Endothelial cell of umbilical vein (primary cell): ENCODE data around the gene OR5A2. TPM values are rescaled to one million over a fixed set of nuclear protein-coding genes. Genes with fewer than 3 reads are reported as not detected.

Experiments used
- BruUV-seq: library from RNA; stranded (reverse); fragments of 400-500 nt; replicated peaks from 2 replicates; lab custom pipeline; 2021; lab: Mats Ljungman, UMichigan
- CTCF ChIA-PET: fragments of 300-600, 350-600 bp; sonication (Branson Sonifier 250); formaldehyde crosslinking; loops from one replicate; lab custom pipeline; 2021; ENCODE audit warnings: antibody characterized with exemption, inconsistent platforms; lab: Charles Lee
- POLR2A ChIA-PET: fragments of 300-600, 350-600 bp; sonication (Branson Sonifier 250); formaldehyde crosslinking; loops from one replicate; lab custom pipeline; 2021; ENCODE audit warnings: antibody characterized with exemption, inconsistent platforms; lab: Charles Lee
- DNase-seq: peaks from one replicate; pipeline ENCODE4 v3.0.0-alpha.2; 2011; ENCODE audit warnings: low read depth, low spot score
- FAIRE-seq: peaks from 2 replicates; lab custom pipeline; 2011; peaks lifted over from hg19 to GRCh38; lab: Jason Lieb, UNC
- H2AFZ ChIP-seq: 2 replicates; pipeline ENCODE4 v1.6.0; 2012; ENCODE audit warnings: low read depth, low read length, control low read depth, inconsistent platforms
- H3K27ac ChIP-seq: 2 replicates; pipeline ENCODE4 v1.5.1; 2011; ENCODE audit warnings: low read depth, mild to moderate bottlenecking, control low read depth, low read length, moderate library complexity; ENCODE audit not compliant: insufficient read depth
- H3K27me3 ChIP-seq, 2 experiments: 2 replicates each; pipeline versions ENCODE4 v1.6.0 to v1.6.1; 2011; ENCODE audit warnings: low read length in 2 of 2, mixed read lengths in 1 of 2; ENCODE audit not compliant: control insufficient read depth in 2 of 2, insufficient read depth in 2 of 2
- H3K36me3 ChIP-seq, 2 experiments: 2 replicates in 1 of 2; 3 replicates in 1 of 2; pipeline ENCODE4 v1.5.1; 2011; ENCODE audit warnings: low read length in 2 of 2, mild to moderate bottlenecking in 1 of 2, moderate library complexity in 1 of 2; ENCODE audit not compliant: control insufficient read depth in 2 of 2, insufficient read depth in 2 of 2; ENCODE audit errors: extremely low read depth in 1 of 2
- H3K4me1 ChIP-seq: 3 replicates; pipeline ENCODE4 v1.5.1; 2011; ENCODE audit warnings: mild to moderate bottlenecking, low read length; ENCODE audit not compliant: control insufficient read depth, insufficient read depth; ENCODE audit errors: extremely low read depth
- H3K4me2 ChIP-seq: 2 replicates; pipeline ENCODE4 v1.6.1; 2011; ENCODE audit warnings: low read length, control low read depth, mixed read lengths; ENCODE audit not compliant: insufficient read depth
- H3K4me3 ChIP-seq, 3 experiments: fragments of 200-600 bp in 1 of 3; sonication (generic), shearing (Covaris generic) in 1 of 3; replicated peaks in 1 of 3; 2 replicates each; pipeline ENCODE4 v1.5.1; 2011 to 2016; ENCODE audit warnings: control low read depth in 3 of 3, low read length in 3 of 3, mild to moderate bottlenecking in 2 of 3, inconsistent platforms in 1 of 3, low read depth in 1 of 3, moderate library complexity in 1 of 3; ENCODE audit not compliant: insufficient read depth in 1 of 3
- H3K79me2 ChIP-seq: 2 replicates; pipeline ENCODE4 v1.6.0; 2012; ENCODE audit warnings: low read length, inconsistent platforms; ENCODE audit not compliant: control insufficient read depth, insufficient read depth
- H3K9ac ChIP-seq: replicated peaks from 2 replicates; pipeline ENCODE3; 2011; ENCODE audit warnings: low read length, control low read depth; ENCODE audit not compliant: insufficient read depth; ENCODE audit errors: extremely low read depth
- H3K9me1 ChIP-seq: replicated peaks from 3 replicates; pipeline ENCODE4 v1.6.0; 2011; ENCODE audit warnings: mild to moderate bottlenecking, low read length; ENCODE audit not compliant: control insufficient read depth, insufficient read depth; ENCODE audit errors: extremely low read depth
- H3K9me3 ChIP-seq: replicated peaks from 2 replicates; pipeline ENCODE4 v1.5.1; 2012; ENCODE audit warnings: low read length, inconsistent platforms; ENCODE audit not compliant: control insufficient read depth, insufficient read depth
- H4K20me1 ChIP-seq: replicated peaks from 2 replicates; pipeline ENCODE3; 2011; ENCODE audit warnings: mild to moderate bottlenecking, low read length; ENCODE audit not compliant: control insufficient read depth, insufficient read depth; ENCODE audit errors: extremely low read depth
- CTCF ChIP-seq, 2 donors: IDR thresholded peaks; 1 replicate in 1 of 2; 2 replicates in 1 of 2; pipeline ENCODE4 v1.5.1; 2011; ENCODE audit warnings: low read length in 2 of 2, mild to moderate bottlenecking in 2 of 2, moderate library complexity in 2 of 2, control low read depth in 1 of 2, inconsistent platforms in 1 of 2, low read depth in 1 of 2; ENCODE audit not compliant: insufficient read depth in 1 of 2; ENCODE audit errors: extremely low read depth in 1 of 2
- EZH2 ChIP-seq: IDR thresholded peaks from 2 replicates; pipeline ENCODE4 v1.6.1; 2012; ENCODE audit warnings: borderline replicate concordance, low read depth, mild to moderate bottlenecking, moderate library complexity, low read length, inconsistent platforms; ENCODE audit not compliant: severe bottlenecking
- FOS ChIP-seq: IDR thresholded peaks from 2 replicates; pipeline ENCODE4 v1.6.1; 2011; ENCODE audit warnings: mild to moderate bottlenecking, low read length, moderate library complexity, borderline replicate concordance; ENCODE audit not compliant: insufficient read depth
- GATA2 ChIP-seq: IDR thresholded peaks from 2 replicates; pipeline ENCODE4 v1.7.0; 2011; ENCODE audit warnings: low read depth, mild to moderate bottlenecking, moderate library complexity, mixed read lengths, low read length; ENCODE audit not compliant: insufficient read length, insufficient read depth
- JUN ChIP-seq: IDR thresholded peaks from 2 replicates; pipeline ENCODE4 v1.6.1; 2011; ENCODE audit warnings: borderline replicate concordance, low read depth; ENCODE audit not compliant: insufficient read length, insufficient read depth
- MAX ChIP-seq: IDR thresholded peaks from 2 replicates; pipeline ENCODE4 v1.6.1; 2011; ENCODE audit not compliant: insufficient read depth, insufficient read length
- MYC ChIP-seq: IDR thresholded peaks from one replicate; pipeline ENCODE4 v1.6.1; 2011; ENCODE audit warnings: mild to moderate bottlenecking, low read depth, low read length
- POLR2A ChIP-seq: IDR thresholded peaks from 2 replicates; pipeline ENCODE4 v1.6.1; 2012; ENCODE audit warnings: low read depth, mild to moderate bottlenecking, control low read depth, low read length
- POLR2AphosphoS5 ChIP-seq: IDR thresholded peaks from 2 replicates; pipeline ENCODE4 v1.6.1; 2012; ENCODE audit warnings: low read depth, mild to moderate bottlenecking, control low read depth, low read length, moderate library complexity; ENCODE audit not compliant: insufficient read depth
- dilution Hi-C: fragments of 300-500 bp; cut with MboI; formaldehyde crosslinking; loops from one replicate; pipeline ENCODE4 v1.15.0; 2019; ENCODE audit warnings: low sequenced_read_pairs; ENCODE audit not compliant: extremely low pct_ligation_motif_present
- intact Hi-C: fragments of 100-400 bp; cut with micrococcal nuclease; formaldehyde crosslinking; loops from one replicate; pipeline ENCODE4 v1.10.0; 2022
- polyA plus RNA-seq, 4 experiments: library from polyadenylated mRNA; depleted of rRNA in 3 of 4; stranded (reverse) in 3 of 4; unstranded in 1 of 4; fragments of >200 nt; gene quantifications; 2 replicates each; pipeline versions ENCODE4 v1.2.1 to v1.2.3, GENCODE V29; 2011 to 2012; ENCODE audit warnings: missing spikeins in 1 of 4
- total RNA-seq: library from RNA; stranded (reverse); gene quantifications from 2 replicates; pipeline ENCODE4 v1.2.3, GENCODE V29; 2021

Gene OR5A2
- total and polyA plus RNA-seq, 2 donors (not counting 3 experiments of a cell fraction or from before 2014, with no cell fraction given): not detected

GRCh38 chr11:59417023-59417422, 9.2 kb downstream of the OR5A2 start:
- Histone ChIP-seq H3K27ac (no peak overlapping the region), H3K9me1 (no peaks in the 10 kb centered on the region), H3K4me1 (no peaks in the 10 kb centered on the region), H3K4me3 (no peak overlapping the region), H3K79me2 (no peaks in the 10 kb centered on the region), H3K36me3 (no peaks in the 10 kb centered on the region), H3K27me3 (peaks cover 0 to 2% of the 10 kb centered on the region in 2 experiments), H3K9me3 (no peaks in the 10 kb centered on the region), H4K20me1 (no peaks in the 10 kb centered on the region), H3K4me2 (no peak overlapping the region), H3K9ac (no peak overlapping the region), H2AFZ (no peak overlapping the region)
- dilution Hi-C loops (no loop called here), intact Hi-C loops (no loop called here)
- no peak for DNase-seq
- TF ChIP-seq POLR2AphosphoS5 (no peak), MYC (no peak), CTCF (IDR thresholded peaks at IDR 0.05; ENCODE audit: extremely low read depth in 1 of 2, insufficient read depth in 1 of 2, low read depth in 1 of 2, low read length in 2 of 2) (no peak), JUN (no peak), MAX (no peak), EZH2 (no peak), POLR2A (no peak), FOS (no peak), GATA2 (no peak)
- no peak for FAIRE-seq
- no TSS peak for BruUV-seq
- CTCF ChIA-PET: no interaction called here
- POLR2A ChIA-PET: no interaction called here
